Astrocyte of the hippocampus (primary cell): ENCODE measurements around the gene CALCB.
"Not testable (repeated sequence)": the region's sequence is repeated elsewhere in the genome, so short reads cannot be mapped to it uniquely, and the experiment has no call there.

ENCODE experiments used
- DNase-seq: peaks from one replicate; pipeline ENCODE4 v3.0.0; 2011; ENCODE audit warnings: low read depth, low spot score

CALCB gene

GRCh38 chr11:15073361-15074205 lies at the start of gene CALCB:
Gene CALCB (plus strand): TSS chr11:15073593. CDS start chr11:15074719, 1,126 bp downstream.
- peak; percentile 52 for DNase-seq

- DNase-seq: no peak
These were observed 46.4 kb upstream of the CALCB start for GRCh38 chr11:15027011-15027410.

- no peak for DNase-seq
These were observed 45.4 kb upstream of the CALCB start for GRCh38 chr11:15027956-15028355.

- DNase-seq: no peak
These were observed 45.0 kb upstream of the CALCB start for GRCh38 chr11:15028379-15028778.

GRCh38 chr11:15031945-15032344 lies 41.4 kb upstream of the CALCB start:
- DNase-seq: not testable (repeated sequence)

GRCh38 chr11:15034687-15035267 lies 38.6 kb upstream of the CALCB start:
- no peak for DNase-seq

GRCh38 chr11:15035283-15035682 lies 38.1 kb upstream of the CALCB start:
- no peak for DNase-seq

- no peak for DNase-seq
These were observed 34.4 kb upstream of the CALCB start for GRCh38 chr11:15038963-15039362.

GRCh38 chr11:15045209-15045608 lies 28.2 kb upstream of the CALCB start:
- DNase-seq: no peak

GRCh38 chr11:15045891-15046290 lies 27.5 kb upstream of the CALCB start:
- DNase-seq: no peak

GRCh38 chr11:15046673-15047072 lies 26.7 kb upstream of the CALCB start:
- DNase-seq: not testable (repeated sequence)

GRCh38 chr11:15048616-15049015 lies 24.8 kb upstream of the CALCB start:
- no peak for DNase-seq

GRCh38 chr11:15053191-15053685 lies 20.2 kb upstream of the CALCB start:
- DNase-seq: no peak

GRCh38 chr11:15055620-15056356 lies 17.6 kb upstream of the CALCB start:
- peak; percentile 10 for DNase-seq

GRCh38 chr11:15057329-15057728 lies 16.1 kb upstream of the CALCB start:
- no peak for DNase-seq

- no peak for DNase-seq
These were observed 14.1 kb upstream of the CALCB start for GRCh38 chr11:15059132-15059915.

- DNase-seq: no peak
These were observed 10.8 kb upstream of the CALCB start for GRCh38 chr11:15062599-15062998.

- not testable (repeated sequence) for DNase-seq
These were observed 3.6 kb upstream of the CALCB start for GRCh38 chr11:15069751-15070150.

- no peak for DNase-seq
These were observed 1.7 kb upstream of the CALCB start for GRCh38 chr11:15071556-15072255.

- no peak for DNase-seq
These were observed 746 bp upstream of the CALCB start for GRCh38 chr11:15072551-15073143.
